Sigmoid colon (tissue), 7 donors: ENCODE results near the gene GPR27. TPM values are rescaled to one million over a fixed set of nuclear protein-coding genes. Genes with fewer than 3 reads are reported as not detected.

Experiments
- DNase-seq: peaks from one replicate; pipeline ENCODE4 v3.0.0-alpha.2; 2019
- H3K27ac ChIP-seq, 4 donors: fragments of 200-600 bp; sonication (generic); one replicate each; pipeline ENCODE4 v1.5.1; 2016 to 2019; ENCODE audit warnings: mild to moderate bottlenecking in 1 of 4
- H3K27me3 ChIP-seq, 3 donors: fragments of 200-600 bp; sonication (generic); one replicate each; pipeline ENCODE4 v1.5.1; 2019; ENCODE audit warnings: mild to moderate bottlenecking in 1 of 3
- H3K36me3 ChIP-seq, 4 donors: fragments of 200-600 bp; sonication (generic); one replicate each; pipeline ENCODE4 v1.5.1; 2016 to 2019
- H3K4me1 ChIP-seq, 4 donors: fragments of 200-600 bp; sonication (generic); one replicate each; pipeline ENCODE4 v1.5.1; 2017 to 2019
- H3K4me3 ChIP-seq, 4 donors: fragments of 200-600 bp; sonication (generic); one replicate each; pipeline ENCODE4 v1.5.1; 2017 to 2019; ENCODE audit warnings: mild to moderate bottlenecking in 2 of 4, moderate library complexity in 1 of 4
- H3K9me3 ChIP-seq, 4 donors: fragments of 200-600 bp in 3 of 4; sonication (generic) in 3 of 4; one replicate each; pipeline versions ENCODE4 v1.5.1 to v1.6.1; 2013 to 2019
- CTCF ChIP-seq, 4 experiments: fragments of 450-650 bp in 3 of 4; fragments of 200-600 bp in 1 of 4; IDR thresholded peaks; one replicate each; pipeline ENCODE4 v1.5.1; 2016 to 2019; ENCODE audit warnings: antibody characterized with exemption in 4 of 4, mild to moderate bottlenecking in 3 of 4, moderate library complexity in 2 of 4
- EP300 ChIP-seq, 4 donors: sonication (generic); formaldehyde crosslinking; IDR thresholded peaks; one replicate each; pipeline ENCODE4 v1.6.1; 2017; ENCODE audit warnings: antibody characterized with exemption in 4 of 4
- POLR2A ChIP-seq, 2 donors: fragments of 450-650 bp; IDR thresholded peaks; one replicate each; pipeline ENCODE4 v1.6.1; 2016; ENCODE audit warnings: antibody characterized with exemption in 2 of 2, mild to moderate bottlenecking in 2 of 2, moderate library complexity in 2 of 2
- POLR2AphosphoS5 ChIP-seq, 4 donors: sonication (generic); formaldehyde crosslinking; IDR thresholded peaks; one replicate each; pipeline ENCODE4 v1.6.1; 2017; ENCODE audit warnings: antibody characterized with exemption in 4 of 4
- WGBS, 2 donors: extraction: QIAGEN DNeasy Blood & Tissue Kit; methylation state at CpG; one replicate each; pipeline ENCODE4 v1.1.7; 2013; 5-methylcytosine and 5-hydroxymethylcytosine counted together
- intact Hi-C: fragments of 100-400 bp; cut with DNase I; formaldehyde crosslinking; loops from one replicate; pipeline ENCODE4 v1.15.1; 2023
- polyA plus RNA-seq, 3 donors: library from polyadenylated mRNA; stranded (reverse); fragments of 200-250 nt; gene quantifications; one replicate each; pipeline ENCODE4 v1.2.3, GENCODE V29; 2013
- total RNA-seq, 4 donors: library from RNA; depleted of rRNA; stranded (reverse); fragments of >200 nt; gene quantifications; one replicate each; pipeline ENCODE4 v1.1.0, GENCODE V29; 2016
- donor health status: healthy with polysubstance abuse.
- donor health status: Bipolar disorder and iron deficiency.
- donor health status: healthy.

The GPR27 gene
- total and polyA plus RNA-seq, 7 donors: 0.33 to 1.4 (median 0.95) TPM; not detected in 1

- 55 to 74% methylated on average over 3 of the region's 3 CpGs for WGBS, 2 donors
- intact Hi-C loops: loop anchor here (5.0 kb wide), 1 partner anchor 41 kb away; no protein-coding TSS in a partner anchor
- DNase-seq: no peak
- no peak for TF ChIP-seq CTCF (IDR thresholded peaks at IDR 0.05)
- no peak for TF ChIP-seq EP300 (IDR thresholded peaks at IDR 0.05)
- TF ChIP-seq POLR2AphosphoS5 (IDR thresholded peaks at IDR 0.05): no peak
- TF ChIP-seq POLR2A (IDR thresholded peaks at IDR 0.05): no peak
- Histone ChIP-seq H3K9me3 (no peaks in the 10 kb centered on the region), H3K36me3 (no peaks in the 10 kb centered on the region), H3K27me3 (peaks cover 14 to 78% (median 42%) of the 10 kb centered on the region in 3 donors), H3K4me3 (no peak overlapping the region), H3K27ac (no peak overlapping the region), H3K4me1 (no peaks in the 10 kb centered on the region)
Measured at GRCh38 chr3:71778353-71778752, 24.7 kb downstream of the GPR27 start.

GRCh38 chr3:71779674-71780377 lies 26.2 kb downstream of the GPR27 start:
- WGBS, 2 donors: 58 to 71% methylated on average over 6 of the region's 6 CpGs
- DNase-seq: no peak
- no peaks in the 10 kb centered on the region for H3K36me3 ChIP-seq
- intact Hi-C loops: loop anchor here (5.0 kb wide), 1 partner anchor 43 kb away; no protein-coding TSS in a partner anchor
- no peaks in the 10 kb centered on the region for H3K9me3 ChIP-seq
- H3K4me3 ChIP-seq: no peak overlapping the region
- peaks cover 0 to 9% (median 8%) of the 10 kb centered on the region in 4 donors for H3K4me1 ChIP-seq
- peaks cover 25 to 93% (median 55%) of the 10 kb centered on the region in 3 donors for H3K27me3 ChIP-seq
- no peak overlapping the region for H3K27ac ChIP-seq
- no peak for TF ChIP-seq CTCF (IDR thresholded peaks at IDR 0.05)
- no peak for TF ChIP-seq POLR2AphosphoS5 (IDR thresholded peaks at IDR 0.05)
- no peak for TF ChIP-seq EP300 (IDR thresholded peaks at IDR 0.05)
- TF ChIP-seq POLR2A (IDR thresholded peaks at IDR 0.05): no peak

- H3K9me3 ChIP-seq: no peaks in the 10 kb centered on the region
- no peak for TF ChIP-seq CTCF (IDR thresholded peaks at IDR 0.05)
- no peak for TF ChIP-seq EP300 (IDR thresholded peaks at IDR 0.05)
- no peak for TF ChIP-seq POLR2A (IDR thresholded peaks at IDR 0.05)
- no peak for TF ChIP-seq POLR2AphosphoS5 (IDR thresholded peaks at IDR 0.05)
- WGBS, 2 donors: 82 to 93% methylated on average over 4 of the region's 4 CpGs
- no peak overlapping the region for H3K27ac ChIP-seq
- peaks cover 31 to 96% (median 61%) of the 10 kb centered on the region in 3 donors for H3K27me3 ChIP-seq
- H3K36me3 ChIP-seq: no peaks in the 10 kb centered on the region
- H3K4me1 ChIP-seq: peaks cover 0 to 14% (median 13%) of the 10 kb centered on the region in 4 donors
- H3K4me3 ChIP-seq: no peak overlapping the region
- no peak for DNase-seq
- intact Hi-C loops: no loop called here
Measured at GRCh38 chr3:71780430-71780829, 26.8 kb downstream of the GPR27 start.

GRCh38 chr3:71783152-71783551 lies 29.5 kb downstream of the GPR27 start:
- no peaks in the 10 kb centered on the region for H3K36me3 ChIP-seq
- no peak for DNase-seq
- intact Hi-C loops: no loop called here
- no peak overlapping the region for H3K4me3 ChIP-seq
- no peaks in the 10 kb centered on the region for H3K9me3 ChIP-seq
- 23 to 67% methylated on average over 1 of the region's 1 CpG for WGBS, 2 donors
- H3K27me3 ChIP-seq: peaks cover 34 to 87% (median 69%) of the 10 kb centered on the region in 3 donors
- H3K27ac ChIP-seq: no peak overlapping the region
- TF ChIP-seq CTCF (IDR thresholded peaks at IDR 0.05): no peak
- TF ChIP-seq POLR2A (IDR thresholded peaks at IDR 0.05): no peak
- TF ChIP-seq POLR2AphosphoS5 (IDR thresholded peaks at IDR 0.05): no peak
- no peak for TF ChIP-seq EP300 (IDR thresholded peaks at IDR 0.05)
- H3K4me1 ChIP-seq: peaks cover 0 to 16% (median 14%) of the 10 kb centered on the region in 4 donors
